Testis (tissue), 2 donors: ENCODE results near the gene PRIMPOL.
"Not testable (repeated sequence)": the region's sequence is repeated elsewhere in the genome, so short reads cannot be mapped to it uniquely, and the experiment has no call there.

Source experiments
- POLR2A ChIP-seq: fragments of 450-650 bp; IDR thresholded peaks from one replicate; pipeline ENCODE4 v1.6.1; 2017; ENCODE audit warnings: antibody characterized with exemption, mild to moderate bottlenecking, moderate library complexity
- TF ChIP-seq, protein P1 (sequence below), 3 experiments: fragments of 450-650 bp in 2 of 3; fragments of 200-600 bp in 1 of 3; sonication (generic) in 1 of 3; IDR thresholded peaks; one replicate each; pipeline ENCODE4 v1.5.1; 2016 to 2019; ENCODE audit warnings: antibody characterized with exemption in 3 of 3, mild to moderate bottlenecking in 2 of 3, moderate library complexity in 1 of 3

DNA sequence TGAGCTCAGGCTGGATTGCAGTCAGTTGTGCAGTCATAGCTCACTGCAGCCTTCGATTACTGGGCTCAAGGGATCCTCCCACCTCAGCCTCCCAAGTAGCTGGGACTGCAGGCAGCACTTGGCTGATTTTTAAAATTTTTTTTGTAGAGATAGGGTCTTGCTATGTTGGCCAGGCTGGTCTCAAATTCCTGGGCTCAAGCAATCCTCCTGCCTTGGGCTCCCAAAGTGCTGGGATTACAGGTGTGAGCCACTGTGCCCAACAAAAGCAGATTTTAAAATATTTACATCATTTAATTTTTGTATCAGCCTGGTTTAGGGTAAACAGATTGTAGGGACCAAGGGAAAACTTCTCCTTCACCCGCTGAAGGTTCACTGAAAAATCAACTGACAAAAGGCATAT is 33.4 kb upstream of the PRIMPOL start:
- TF ChIP-seq POLR2A: not testable (repeated sequence)
- TF ChIP-seq, protein P1, sequence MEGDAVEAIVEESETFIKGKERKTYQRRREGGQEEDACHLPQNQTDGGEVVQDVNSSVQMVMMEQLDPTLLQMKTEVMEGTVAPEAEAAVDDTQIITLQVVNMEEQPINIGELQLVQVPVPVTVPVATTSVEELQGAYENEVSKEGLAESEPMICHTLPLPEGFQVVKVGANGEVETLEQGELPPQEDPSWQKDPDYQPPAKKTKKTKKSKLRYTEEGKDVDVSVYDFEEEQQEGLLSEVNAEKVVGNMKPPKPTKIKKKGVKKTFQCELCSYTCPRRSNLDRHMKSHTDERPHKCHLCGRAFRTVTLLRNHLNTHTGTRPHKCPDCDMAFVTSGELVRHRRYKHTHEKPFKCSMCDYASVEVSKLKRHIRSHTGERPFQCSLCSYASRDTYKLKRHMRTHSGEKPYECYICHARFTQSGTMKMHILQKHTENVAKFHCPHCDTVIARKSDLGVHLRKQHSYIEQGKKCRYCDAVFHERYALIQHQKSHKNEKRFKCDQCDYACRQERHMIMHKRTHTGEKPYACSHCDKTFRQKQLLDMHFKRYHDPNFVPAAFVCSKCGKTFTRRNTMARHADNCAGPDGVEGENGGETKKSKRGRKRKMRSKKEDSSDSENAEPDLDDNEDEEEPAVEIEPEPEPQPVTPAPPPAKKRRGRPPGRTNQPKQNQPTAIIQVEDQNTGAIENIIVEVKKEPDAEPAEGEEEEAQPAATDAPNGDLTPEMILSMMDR (IDR thresholded peaks at IDR 0.05): not testable (repeated sequence)
